Hepatocyte (in vitro differentiated cells): Measurements from ENCODE around the gene DDX54.

Source experiments
- CTCF ChIP-seq: fragments of 200-600 bp; sonication (generic); IDR thresholded peaks from 2 replicates; pipeline ENCODE4 v1.5.1; 2016; ENCODE audit warnings: antibody characterized with exemption, mild to moderate bottlenecking; ENCODE audit not compliant: poor library complexity
- EZH2 ChIP-seq: fragments of 200-600 bp; sonication (generic); IDR thresholded peaks from 2 replicates; pipeline ENCODE4 v1.6.1; 2016; ENCODE audit warnings: antibody characterized with exemption, mild to moderate bottlenecking, borderline replicate concordance

DNA sequence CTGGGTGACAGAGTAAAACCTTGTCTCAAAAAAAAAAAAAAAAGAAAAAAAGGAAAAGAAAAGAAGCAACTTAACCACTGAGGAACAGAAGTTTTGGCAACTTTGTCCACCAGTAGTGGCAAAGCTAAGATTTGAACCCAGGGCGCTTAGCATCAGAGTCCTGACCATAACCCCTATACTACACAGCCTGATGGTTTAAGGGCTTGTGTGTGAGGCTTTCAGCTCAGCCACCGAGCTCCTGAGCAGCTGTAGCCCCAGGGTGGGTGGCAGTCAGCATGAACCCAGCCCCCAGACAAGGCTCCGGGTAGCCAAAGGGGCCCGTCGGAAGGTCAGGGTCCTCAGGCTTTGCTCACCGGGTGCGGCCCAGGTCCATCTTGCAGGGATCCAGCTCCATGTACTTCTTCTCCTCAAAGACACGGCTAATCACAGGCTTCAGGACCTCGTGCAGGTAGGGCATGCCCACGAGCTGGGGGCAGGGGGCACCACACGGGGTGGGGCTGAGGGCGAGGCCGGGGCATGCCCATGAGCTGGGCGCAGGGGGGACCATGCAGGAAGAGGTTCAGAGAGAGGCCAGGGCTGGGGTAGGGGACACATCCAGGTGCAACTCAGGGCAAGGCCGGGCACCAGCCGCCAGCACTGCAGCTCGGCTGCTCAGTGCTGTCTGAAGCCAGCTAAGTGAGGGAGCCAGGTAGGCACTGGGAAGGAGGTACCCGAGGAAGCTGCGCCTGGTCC is 70.7 kb downstream of the DDX54 start:
- TF ChIP-seq CTCF (no peak), EZH2 (no peak)
